AG04450 (cell line): ENCODE measurements around the gene VIPR2. TPM values are rescaled to one million over a fixed set of nuclear protein-coding genes. Genes with fewer than 3 reads are reported as not detected.

Source experiments
- CTCF ChIA-PET: fragments of 300-600, 350-600 bp; formaldehyde crosslinking; extraction: SDS; loops from one replicate; lab custom pipeline; 2022; ENCODE audit warnings: antibody characterized with exemption, inconsistent platforms; lab: Charles Lee
- POLR2A ChIA-PET: fragments of 350-600 bp; formaldehyde crosslinking; extraction: SDS; loops from one replicate; lab custom pipeline; 2021; ENCODE audit warnings: antibody characterized with exemption, inconsistent platforms; lab: Yijun Ruan, JAX
- DNase-seq: peaks from one replicate; pipeline ENCODE4 v3.0.0-alpha.2; 2011; ENCODE audit warnings: low read depth, low spot score
- H3K27ac ChIP-seq: one replicate; pipeline ENCODE4 v1.5.1; 2012; ENCODE audit warnings: low read depth, low read length, control low read depth
- H3K27me3 ChIP-seq: one replicate; pipeline ENCODE4 v1.6.0; 2012; ENCODE audit warnings: low read length; ENCODE audit not compliant: control insufficient read depth, insufficient read depth
- H3K4me3 ChIP-seq: 2 replicates; pipeline ENCODE4 v1.5.1; 2011; ENCODE audit warnings: mild to moderate bottlenecking, low read depth, low read length, control low read depth
- H3K9me3 ChIP-seq: 2 replicates; pipeline ENCODE4 v1.5.1; 2012; ENCODE audit warnings: low read length; ENCODE audit not compliant: control insufficient read depth, insufficient read depth
- CTCF ChIP-seq: IDR thresholded peaks from 2 replicates; pipeline ENCODE4 v1.5.1; 2011; ENCODE audit warnings: low read depth, low read length, control low read depth, inconsistent platforms
- polyA plus RNA-seq: library from polyadenylated mRNA; depleted of rRNA; stranded (reverse); fragments of >200 nt; gene quantifications from 2 replicates; pipeline ENCODE4 v1.2.3, GENCODE V29; 2011

VIPR2 gene
- polyA plus RNA-seq, 1 experiment, result not detected

- no peaks in the 10 kb centered on the region for H3K27me3 ChIP-seq
- ChIA-PET POLR2A (no interaction called here), CTCF (no interaction called here)
- H3K9me3 ChIP-seq, result peaks cover 78% of the 10 kb centered on the region
- TF ChIP-seq CTCF, result no peak
- no peak overlapping the region for H3K4me3 ChIP-seq
- H3K27ac ChIP-seq, result no peak overlapping the region
- DNase-seq, result no peak
These were observed 52.0 kb downstream of the VIPR2 start for GRCh38 chr7:159092701-159093121.

- TF ChIP-seq CTCF, result no peak
- H3K27me3 ChIP-seq, result no peaks in the 10 kb centered on the region
- H3K9me3 ChIP-seq, result peaks cover 71% of the 10 kb centered on the region
- no peak for DNase-seq
- H3K4me3 ChIP-seq, result no peak overlapping the region
- ChIA-PET CTCF (no interaction called here), POLR2A (no interaction called here)
- H3K27ac ChIP-seq, result no peak overlapping the region
These were observed 52.9 kb downstream of the VIPR2 start for GRCh38 chr7:159091480-159092475.

GRCh38 chr7:159091041-159091440 lies 53.6 kb downstream of the VIPR2 start:
- Histone ChIP-seq H3K27ac (no peak overlapping the region), H3K9me3 (peaks cover 71% of the 10 kb centered on the region), H3K4me3 (no peak overlapping the region), H3K27me3 (no peaks in the 10 kb centered on the region)
- ChIA-PET CTCF (no interaction called here), POLR2A (no interaction called here)
- no peak for DNase-seq
- TF ChIP-seq CTCF, result no peak

GRCh38 chr7:159088016-159088865 lies 56.4 kb downstream of the VIPR2 start:
- CTCF ChIA-PET, result no interaction called here
- DNase-seq, result no peak

More at GRCh38 chr7:159088016-159088865, 56.4 kb downstream of the VIPR2 start:
- Histone ChIP-seq H3K27me3 (no peaks in the 10 kb centered on the region), H3K9me3 (peaks cover 69% of the 10 kb centered on the region), H3K27ac (no peak overlapping the region), H3K4me3 (no peak overlapping the region)
- TF ChIP-seq CTCF, result no peak
- POLR2A ChIA-PET, result no interaction called here
